ENCODE results near the gene SOSTDC1. TPM values are rescaled to one million over a fixed set of nuclear protein-coding genes. Genes with fewer than 3 reads are reported as not detected.

The SOSTDC1 gene
- polyA plus RNA-seq, 3 donors = not detected

GRCh38 chr7:16417906-16418305 is 47.6 kb downstream of the SOSTDC1 start:
- H3K27me3 Mint-ChIP-seq (ENCODE audit: low read depth in 3 of 3) = peaks cover 40 to 73% (median 46%) of the 10 kb centered on the region in 3 donors
- WGBS (ENCODE audit: insufficient coverage) = no CpG with 5 or more reads among the region's 1 CpG

More at GRCh38 chr7:16417906-16418305, 47.6 kb downstream of the SOSTDC1 start:
- Histone ChIP-seq H3K4me1 (ENCODE audit: control insufficient read depth in 1 of 2, insufficient read depth in 2 of 2, low read length in 2 of 2) (peaks cover 19 to 24% of the 10 kb centered on the region in 2 donors), H3K4me3 (replicated peaks in 1 of 3; ENCODE audit: low read depth in 2 of 3, low read length in 3 of 3) (no peak overlapping the region), H3K79me2 (ENCODE audit: insufficient read depth, low read length) (no peaks in the 10 kb centered on the region), H2AFZ (ENCODE audit: insufficient read depth, low read depth, low read length, poor library complexity, severe bottlenecking) (no peak overlapping the region), H4K20me1 (ENCODE audit: insufficient read depth, low read length) (no peaks in the 10 kb centered on the region), H3K27ac (ENCODE audit: low read depth in 1 of 2, low read length in 2 of 2) (no peak overlapping the region), H3K9me3 (replicated peaks in 1 of 2; ENCODE audit: control insufficient read depth in 1 of 2, insufficient read depth in 1 of 2, low read length in 2 of 2) (no peaks in the 10 kb centered on the region), H3K9ac (ENCODE audit: insufficient read depth, low read length, poor library complexity, severe bottlenecking) (no peak overlapping the region), H3K27me3 (ENCODE audit: control insufficient read depth in 2 of 2, insufficient read depth in 2 of 2, low read length in 2 of 2) (peaks cover 26 to 50% of the 10 kb centered on the region in 2 donors), H3K36me3 (replicated peaks in 1 of 2; ENCODE audit: control insufficient read depth in 1 of 2, insufficient read depth in 2 of 2, low read length in 2 of 2) (no peaks in the 10 kb centered on the region), H3K4me2 (replicated peaks; ENCODE audit: extremely low read depth, low read length, poor library complexity, severe bottlenecking) (no peak overlapping the region)
- peak in 1 of 3 donors; percentile 8 for DNase-seq
- Mint-ChIP-seq H3K4me3 (no peak overlapping the region), H3K4me1 (peaks cover 28% of the 10 kb centered on the region), H3K9me3 (peaks cover 0 to 4% (median 0%) of the 10 kb centered on the region in 7 donors), H3K36me3 (peaks cover 0 to 1% of the 10 kb centered on the region in 2 donors), H3K27ac (no peak overlapping the region)
- no peak for TF ChIP-seq CTCF (IDR thresholded peaks at IDR 0.05)
- intact Hi-C loops (cut with micrococcal nuclease) = no loop called here
